HG03432 (cell line): ENCODE data around the gene LACRT.

Source experiments
- ATAC-seq: cut with Tn5 transposase; IDR thresholded peaks from one replicate; pipeline ENCODE4 v1.9.1; 2021; ENCODE audit warnings: mild to moderate bottlenecking, moderate library complexity; ENCODE audit not compliant: unreplicated experiment

LACRT gene

DNA sequence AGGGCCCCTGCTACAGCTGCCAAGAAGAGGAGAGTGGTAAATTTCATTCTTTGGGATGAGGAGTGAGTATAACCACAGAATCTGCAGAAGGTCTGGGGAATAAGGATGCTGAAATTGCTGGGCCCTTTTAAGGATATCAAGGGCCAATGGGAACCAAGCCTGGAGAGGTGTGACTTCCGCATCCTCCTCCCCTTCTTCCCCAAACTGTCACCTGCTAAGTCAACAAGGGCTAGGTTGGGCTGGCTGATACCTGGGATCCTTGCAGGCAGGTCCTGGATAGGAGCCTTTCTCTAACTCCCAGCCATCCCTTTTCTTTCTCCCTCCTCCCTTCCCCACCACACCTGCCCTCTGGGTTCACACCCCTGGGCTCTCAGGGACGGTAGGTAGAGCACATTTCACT, at the start of gene LACRT:
Gene LACRT (minus strand): TSS at position 101 of the 400 bp plus-strand sequence. CDS start 54 bp downstream, at position 47.
- ATAC-seq = no peak

DNA sequence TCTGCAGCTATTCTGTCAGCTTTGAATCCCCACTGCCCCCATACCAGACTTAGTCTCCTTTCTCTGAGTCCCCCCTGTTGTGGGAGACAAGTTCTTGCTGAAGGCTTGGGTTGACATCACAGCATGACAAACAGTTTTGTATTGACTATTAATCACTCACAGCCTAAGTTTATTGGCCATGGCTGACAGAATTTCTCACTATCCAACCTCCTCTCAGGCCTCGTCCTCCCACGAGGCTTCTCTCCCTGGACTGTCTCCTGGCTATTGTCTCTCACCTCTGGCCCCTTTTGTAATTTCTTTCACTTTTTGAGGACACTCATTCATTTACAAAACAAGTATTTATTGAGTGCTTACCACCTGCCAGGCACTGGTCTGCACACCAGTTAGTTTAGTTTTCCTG, 48.7 kb upstream of the LACRT start:
- no peak for ATAC-seq

GRCh38 chr12:54682674-54683073, 48.0 kb upstream of the LACRT start:
- no peak for ATAC-seq

- ATAC-seq = peak; percentile 80
Observed at GRCh38 chr12:54680374-54680773, 45.7 kb upstream of the LACRT start.

DNA sequence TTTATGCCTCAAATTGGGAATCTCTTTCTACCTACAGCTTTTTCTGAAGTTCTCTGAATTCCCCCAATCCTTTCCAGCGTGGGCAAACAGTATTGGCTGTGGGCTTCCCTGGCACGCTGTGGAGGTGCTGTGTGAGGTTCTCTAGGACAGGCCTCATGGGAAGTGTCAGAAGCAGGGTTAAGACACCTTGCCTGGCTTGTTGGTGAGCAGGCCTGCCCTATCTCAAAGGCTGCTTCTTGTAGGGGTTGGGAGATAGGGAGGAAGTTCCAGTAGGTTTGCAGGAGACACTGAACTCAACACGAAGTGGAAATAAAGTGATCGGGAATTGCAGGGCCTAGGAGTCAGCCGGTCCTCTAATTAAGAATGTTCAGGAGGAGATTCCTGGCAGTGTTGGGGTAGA, 43.4 kb upstream of the LACRT start:
- ATAC-seq = no peak

DNA sequence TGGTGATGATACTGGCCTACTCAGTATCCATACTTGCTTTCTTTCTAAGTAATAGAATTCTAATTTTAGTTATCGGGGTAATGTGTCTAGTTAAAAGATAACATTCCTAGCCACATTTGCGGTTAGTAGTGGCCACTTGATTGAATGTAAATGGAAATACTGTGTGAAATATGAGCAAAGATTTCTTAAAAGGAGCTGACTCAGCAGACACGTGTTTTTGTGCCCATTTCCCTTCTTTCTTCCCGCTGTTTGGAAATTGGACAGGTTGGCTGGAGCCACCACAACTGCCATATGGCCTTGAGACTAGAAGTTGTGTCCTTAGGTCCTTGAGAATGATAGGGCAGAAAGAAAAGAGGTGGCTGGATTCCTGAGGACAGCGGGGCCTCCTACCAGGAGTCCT, 33.2 kb upstream of the LACRT start:
- ATAC-seq = no peak

GRCh38 chr12:54666008-54666407, 31.3 kb upstream of the LACRT start:
- no peak for ATAC-seq

- ATAC-seq = peak; percentile 66
Observed at GRCh38 chr12:54665022-54665635, 30.4 kb upstream of the LACRT start.

DNA sequence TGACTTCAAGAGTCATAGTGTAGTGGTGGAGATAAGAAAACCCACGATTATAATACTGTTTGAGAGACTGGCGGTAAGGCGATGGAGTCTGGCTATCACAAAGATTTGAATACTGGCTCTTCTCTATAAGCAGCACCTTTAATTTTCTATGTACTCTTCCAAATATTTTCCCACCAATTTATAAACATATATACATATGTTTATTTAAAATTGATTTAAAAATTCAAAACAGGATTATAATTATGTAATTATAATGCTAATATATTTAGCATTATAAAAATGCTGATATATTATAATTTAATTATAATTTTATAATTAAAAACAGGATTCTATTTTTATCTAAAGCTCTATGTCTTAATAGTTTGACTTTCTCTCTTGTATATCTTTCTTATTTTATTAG, 28.9 kb upstream of the LACRT start:
- no peak for ATAC-seq

GRCh38 chr12:54662026-54662425, 27.3 kb upstream of the LACRT start:
- no peak for ATAC-seq

DNA sequence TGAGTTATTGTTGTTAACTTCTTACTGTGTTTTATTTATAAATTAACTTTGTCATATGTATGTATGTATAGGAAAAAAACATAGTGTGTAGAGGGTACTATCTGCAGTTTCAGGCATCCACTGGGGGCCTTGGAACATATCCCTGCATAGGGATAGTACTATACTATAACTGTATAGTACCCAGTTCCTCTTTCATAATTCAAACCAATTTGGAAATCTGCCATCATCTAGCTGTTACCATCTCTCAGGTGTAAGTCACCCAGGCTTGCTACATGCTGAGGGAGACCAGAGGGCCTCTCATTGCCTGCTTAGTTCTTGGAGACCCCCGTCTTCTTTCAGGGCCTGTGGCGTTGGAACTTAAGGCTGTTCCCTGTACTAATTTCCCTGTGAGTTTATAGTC, 26.4 kb upstream of the LACRT start:
- ATAC-seq = no peak

GRCh38 chr12:54660320-54660962, 25.7 kb upstream of the LACRT start:
- no peak for ATAC-seq

DNA sequence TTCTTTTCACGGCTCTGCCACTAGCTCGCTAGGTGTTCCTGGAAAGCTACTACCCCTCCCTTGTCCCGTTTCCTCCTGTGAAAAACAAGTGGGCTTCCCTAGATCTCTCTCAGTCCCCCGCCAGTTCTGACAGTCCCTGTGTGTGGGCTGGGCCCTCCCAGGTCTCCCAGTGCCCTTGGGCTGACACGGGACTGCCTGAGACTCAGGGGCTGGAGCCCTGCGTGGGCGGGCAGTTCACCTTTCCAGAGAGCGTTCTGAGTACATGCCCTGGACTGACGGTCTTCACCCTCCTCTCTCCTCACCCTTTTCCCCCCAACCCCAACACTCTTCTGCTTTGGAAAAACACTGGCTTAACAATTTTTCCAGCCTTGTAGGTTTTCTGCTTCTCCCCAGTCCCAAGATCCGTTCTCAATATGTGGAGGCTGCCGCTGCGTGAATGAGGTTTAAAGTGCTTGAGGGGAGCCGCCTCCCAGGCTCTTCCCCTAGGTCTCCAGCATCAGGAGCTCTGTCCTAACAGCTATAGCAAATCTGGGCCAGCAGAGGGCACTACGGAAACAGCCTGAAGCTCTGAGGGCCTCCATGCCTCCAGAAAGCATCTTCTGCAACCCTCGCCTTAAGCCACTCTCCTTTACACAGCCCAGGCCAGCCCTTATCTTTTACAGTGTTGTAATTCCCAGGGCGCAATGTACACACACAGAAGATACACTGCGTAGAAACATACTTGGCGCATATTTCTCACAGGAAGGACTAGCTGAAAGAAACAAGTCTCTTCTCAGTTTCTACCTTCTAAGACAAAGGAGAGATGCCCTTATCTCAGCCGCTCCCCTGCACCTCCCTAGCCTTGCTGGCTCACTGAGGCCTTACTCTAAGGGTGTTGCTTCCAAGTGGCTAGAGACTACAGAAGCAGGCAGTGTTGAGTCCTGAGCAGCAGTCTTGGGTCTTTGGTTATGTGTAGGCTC, 23.9 kb upstream of the LACRT start:
- ATAC-seq = peak; percentile 80

DNA sequence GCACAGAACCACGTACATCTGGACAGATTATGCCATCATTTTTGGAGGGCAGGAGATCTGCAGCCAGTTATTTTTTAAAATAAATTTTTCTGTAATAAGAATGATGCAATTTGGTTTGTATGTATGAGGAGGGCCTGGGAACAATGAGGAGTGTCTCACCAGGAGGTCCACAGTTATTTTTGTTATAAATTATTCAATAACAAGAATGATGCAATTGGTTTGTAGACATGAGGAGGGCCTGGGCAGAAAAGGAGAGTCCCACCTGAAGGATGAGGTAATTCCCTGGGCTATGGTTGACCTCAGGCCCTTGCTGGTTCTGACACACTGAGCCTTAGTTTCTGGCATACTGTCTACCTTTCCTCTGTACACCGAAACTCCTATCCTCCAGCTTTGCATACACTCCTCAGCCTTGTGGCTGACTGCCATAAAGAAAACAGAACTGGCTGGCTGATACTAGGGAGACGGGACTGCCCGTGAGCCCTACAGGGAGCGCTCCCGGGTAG, 22.5 kb upstream of the LACRT start:
- no peak for ATAC-seq

GRCh38 chr12:54654926-54655325, 20.2 kb upstream of the LACRT start:
- no peak for ATAC-seq

- ATAC-seq = no peak
Observed at GRCh38 chr12:54653025-54653424, 18.3 kb upstream of the LACRT start.

DNA sequence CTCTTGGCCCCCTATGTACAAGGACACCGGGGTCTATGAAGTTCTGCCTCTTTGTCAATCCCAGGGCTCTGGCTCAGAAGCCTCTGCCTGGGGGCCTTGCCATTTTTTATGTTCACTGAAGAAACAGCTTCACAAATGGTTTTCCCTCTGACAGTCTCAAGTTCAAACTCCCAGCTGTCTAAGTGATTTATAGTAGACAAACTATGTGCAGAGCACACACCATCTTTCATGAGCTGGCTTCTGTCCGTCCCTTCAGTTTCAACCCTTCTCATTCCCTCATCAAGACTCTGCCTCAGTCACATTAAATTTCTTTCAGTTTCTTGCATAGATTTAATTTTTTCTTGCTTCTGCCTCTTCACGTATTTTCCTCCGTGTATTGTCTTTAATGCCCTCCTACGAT, 16.2 kb upstream of the LACRT start:
- no peak for ATAC-seq

GRCh38 chr12:54650409-54650808, 15.7 kb upstream of the LACRT start:
- ATAC-seq = no peak

GRCh38 chr12:54649825-54650224, 15.1 kb upstream of the LACRT start:
- ATAC-seq = no peak

- ATAC-seq = no peak
Observed at GRCh38 chr12:54648265-54648664, 13.6 kb upstream of the LACRT start, which contains the start of gene DCD. DCD (minus strand) TSS chr12:54648365; CDS start chr12:54648303, 62 bp downstream.

GRCh38 chr12:54641554-54641953, 6.9 kb upstream of the LACRT start:
- no peak for ATAC-seq
